GM12892 (cell line): ENCODE measurements around the gene HES3.

Experiments
- POLR2A ChIP-seq: IDR thresholded peaks from 2 replicates; pipeline ENCODE4 v1.6.1; 2011; ENCODE audit warnings: low read depth, low read length, control low read depth
- POLR2AphosphoS5 ChIP-seq: IDR thresholded peaks from 2 replicates; pipeline ENCODE4 v1.6.1; 2011; ENCODE audit warnings: low read depth, low read length, control low read depth

DNA sequence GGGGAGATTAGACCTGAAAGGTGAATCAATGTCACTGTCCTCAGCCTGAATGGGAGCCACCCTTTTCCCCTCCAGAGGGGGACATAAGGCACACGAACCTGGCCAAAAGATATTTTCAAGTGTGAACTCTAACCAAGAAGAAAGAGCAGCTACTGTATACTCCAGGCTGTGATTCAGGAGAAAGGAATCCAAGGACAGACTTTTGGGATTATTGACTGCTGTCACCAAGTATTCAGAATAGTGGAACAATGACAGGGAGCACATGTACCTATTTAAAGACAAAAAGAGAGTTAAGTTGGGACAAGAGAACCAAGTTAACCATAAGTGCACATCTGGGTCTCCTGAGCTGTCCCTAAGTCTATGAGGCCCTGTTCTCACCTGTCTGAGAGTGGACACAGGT, 10.6 kb upstream of the HES3 start:
- TF ChIP-seq POLR2AphosphoS5: no peak
- no peak for TF ChIP-seq POLR2A
